GM12874 (cell line): Measurements from ENCODE around the gene INTS11.

Experiments used
- TF ChIP-seq, protein P1 (sequence below): IDR thresholded peaks from 2 replicates; pipeline ENCODE4 v1.5.1; 2011; ENCODE audit warnings: low read depth, mild to moderate bottlenecking, control low read depth, low read length, moderate library complexity; ENCODE audit not compliant: insufficient read depth

INTS11 gene

DNA sequence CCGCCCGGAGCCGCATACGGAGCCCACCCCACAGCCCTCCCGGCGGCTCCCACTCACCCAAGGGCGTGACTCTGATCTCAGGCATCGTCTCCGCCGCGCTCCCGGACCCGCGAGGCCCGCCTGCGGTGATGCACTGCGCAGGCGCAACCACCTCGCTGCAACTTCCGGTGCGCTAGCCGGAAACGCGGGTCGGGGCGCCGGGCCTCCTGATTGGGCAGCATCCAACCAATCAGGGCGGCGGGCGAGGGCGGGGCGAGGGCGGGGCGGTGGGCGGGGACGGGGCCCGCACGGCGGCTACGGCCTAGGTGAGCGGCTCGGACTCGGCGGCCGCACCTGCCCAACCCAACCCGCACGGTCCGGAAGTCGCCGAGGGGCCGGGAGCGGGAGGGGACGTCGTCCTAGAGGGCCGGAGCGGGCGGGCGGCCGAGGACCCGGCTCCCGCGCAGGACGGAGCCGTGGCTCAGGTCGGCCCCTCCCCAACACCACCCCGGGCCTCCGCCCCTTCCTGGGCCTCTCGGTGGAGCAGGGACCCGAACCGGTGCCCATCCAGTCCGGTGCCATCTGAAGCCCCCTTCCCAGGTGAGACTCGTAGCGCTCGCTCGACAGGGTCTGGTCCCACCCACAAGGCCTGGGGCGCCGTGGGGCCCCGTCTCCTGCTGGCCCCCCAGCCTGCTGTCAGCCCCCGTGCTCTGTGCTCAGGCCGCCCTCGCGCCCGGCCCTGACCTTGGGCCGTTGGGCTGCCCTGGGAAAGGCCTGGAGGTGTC lies at the start of gene INTS11, which contains the start of gene CPTP:
Gene INTS11, minus strand, starts transcription at position 137 of the 764 bp plus-strand sequence. Its CDS starts 52 bp downstream, at position 85.
Gene CPTP, plus strand, starts transcription at position 279 of the 764 bp plus-strand sequence. CDS start 2,109 bp downstream, outside the sequence.
- TF ChIP-seq, protein P1, sequence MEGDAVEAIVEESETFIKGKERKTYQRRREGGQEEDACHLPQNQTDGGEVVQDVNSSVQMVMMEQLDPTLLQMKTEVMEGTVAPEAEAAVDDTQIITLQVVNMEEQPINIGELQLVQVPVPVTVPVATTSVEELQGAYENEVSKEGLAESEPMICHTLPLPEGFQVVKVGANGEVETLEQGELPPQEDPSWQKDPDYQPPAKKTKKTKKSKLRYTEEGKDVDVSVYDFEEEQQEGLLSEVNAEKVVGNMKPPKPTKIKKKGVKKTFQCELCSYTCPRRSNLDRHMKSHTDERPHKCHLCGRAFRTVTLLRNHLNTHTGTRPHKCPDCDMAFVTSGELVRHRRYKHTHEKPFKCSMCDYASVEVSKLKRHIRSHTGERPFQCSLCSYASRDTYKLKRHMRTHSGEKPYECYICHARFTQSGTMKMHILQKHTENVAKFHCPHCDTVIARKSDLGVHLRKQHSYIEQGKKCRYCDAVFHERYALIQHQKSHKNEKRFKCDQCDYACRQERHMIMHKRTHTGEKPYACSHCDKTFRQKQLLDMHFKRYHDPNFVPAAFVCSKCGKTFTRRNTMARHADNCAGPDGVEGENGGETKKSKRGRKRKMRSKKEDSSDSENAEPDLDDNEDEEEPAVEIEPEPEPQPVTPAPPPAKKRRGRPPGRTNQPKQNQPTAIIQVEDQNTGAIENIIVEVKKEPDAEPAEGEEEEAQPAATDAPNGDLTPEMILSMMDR, result no peak

- TF ChIP-seq, protein P1, result no peak
Observed at GRCh38 chr1:1373815-1374588, 49.5 kb upstream of the INTS11 start.

DNA sequence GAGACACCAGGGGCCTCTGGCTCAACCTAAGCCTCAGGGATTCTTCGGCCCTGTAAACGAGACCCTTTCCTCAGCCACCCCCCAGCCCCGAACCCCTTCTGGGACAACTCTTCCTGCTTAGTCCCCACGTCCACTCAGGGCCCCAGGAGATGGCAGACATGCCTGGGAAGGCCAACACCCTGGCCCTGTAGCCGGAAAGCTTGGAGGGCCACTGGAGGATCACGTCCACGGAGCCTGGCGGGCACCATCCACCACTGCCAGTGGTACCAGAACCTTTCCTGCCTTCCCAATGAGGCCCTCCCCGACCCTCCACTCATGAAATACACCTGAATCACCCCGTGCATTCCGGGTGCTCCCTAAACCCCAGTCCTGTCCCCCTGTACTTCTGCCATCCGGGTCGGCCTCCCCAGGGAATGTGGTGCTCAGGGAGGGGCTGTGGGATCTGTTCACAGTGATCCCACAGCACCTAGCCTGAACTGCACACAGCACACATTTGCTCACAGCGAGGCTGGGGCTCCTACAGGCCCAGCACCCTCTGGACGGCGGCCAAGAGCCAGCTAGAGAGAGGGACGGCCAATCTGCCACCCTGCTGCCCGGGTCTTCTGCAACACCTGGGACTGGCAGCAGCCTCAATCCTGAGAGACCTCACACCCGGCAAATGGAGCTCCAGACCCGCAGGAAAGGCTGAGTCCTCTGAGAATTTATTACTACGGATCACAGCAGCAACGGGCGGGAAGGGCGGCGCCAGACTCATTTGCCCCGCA lies 48.8 kb upstream of the INTS11 start:
- TF ChIP-seq, protein P1, result no peak

DNA sequence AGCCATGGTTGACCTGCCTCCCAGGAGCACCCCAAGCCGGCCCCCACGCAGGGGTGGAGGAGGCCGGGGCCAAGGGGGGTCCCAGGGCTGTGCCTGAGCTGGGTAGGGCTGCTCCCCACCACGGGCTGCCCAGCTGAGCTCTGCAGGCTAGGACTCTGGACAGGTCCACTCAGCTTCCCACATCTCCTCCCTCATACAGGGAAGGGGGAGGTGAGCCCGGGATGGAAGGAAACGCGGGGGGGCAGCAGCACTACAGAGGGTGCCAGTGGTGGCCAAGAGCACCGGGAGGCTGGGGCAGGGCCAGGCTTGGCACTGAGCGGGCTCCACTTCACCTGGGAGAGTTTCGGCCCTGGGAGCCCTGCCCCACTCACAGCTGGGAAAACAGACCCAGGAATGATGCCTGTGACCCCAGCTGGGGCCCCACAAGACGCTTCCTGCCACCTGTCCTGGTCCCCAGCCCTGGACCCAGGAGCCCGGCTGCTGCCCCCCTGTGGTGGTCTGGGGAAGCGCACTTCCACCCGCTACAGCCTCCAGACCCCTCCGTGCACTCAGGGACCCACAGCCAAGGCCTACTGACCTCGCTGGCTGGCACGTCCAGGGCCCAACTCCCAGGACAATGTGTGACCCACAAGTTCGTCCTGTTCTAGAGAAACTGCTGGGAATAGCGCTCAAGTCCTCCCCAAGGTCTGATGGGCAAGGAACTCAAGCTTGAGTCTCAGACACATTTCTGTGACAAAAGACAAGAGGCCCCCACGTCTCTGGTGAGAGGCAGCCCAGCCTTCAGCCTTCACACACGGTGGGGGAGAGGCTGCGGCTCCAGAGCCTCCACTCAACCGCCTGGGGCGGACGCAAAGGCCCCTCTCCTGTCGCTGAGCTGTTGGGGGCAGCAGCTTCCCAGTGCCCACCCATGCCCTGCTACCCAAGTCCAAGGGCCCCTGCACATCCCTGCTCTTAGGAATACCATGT lies 47.6 kb upstream of the INTS11 start:
- TF ChIP-seq, protein P1, result peak; percentile 97

GRCh38 chr1:1371364-1371745 lies 46.9 kb upstream of the INTS11 start:
- TF ChIP-seq, protein P1, result no peak

DNA sequence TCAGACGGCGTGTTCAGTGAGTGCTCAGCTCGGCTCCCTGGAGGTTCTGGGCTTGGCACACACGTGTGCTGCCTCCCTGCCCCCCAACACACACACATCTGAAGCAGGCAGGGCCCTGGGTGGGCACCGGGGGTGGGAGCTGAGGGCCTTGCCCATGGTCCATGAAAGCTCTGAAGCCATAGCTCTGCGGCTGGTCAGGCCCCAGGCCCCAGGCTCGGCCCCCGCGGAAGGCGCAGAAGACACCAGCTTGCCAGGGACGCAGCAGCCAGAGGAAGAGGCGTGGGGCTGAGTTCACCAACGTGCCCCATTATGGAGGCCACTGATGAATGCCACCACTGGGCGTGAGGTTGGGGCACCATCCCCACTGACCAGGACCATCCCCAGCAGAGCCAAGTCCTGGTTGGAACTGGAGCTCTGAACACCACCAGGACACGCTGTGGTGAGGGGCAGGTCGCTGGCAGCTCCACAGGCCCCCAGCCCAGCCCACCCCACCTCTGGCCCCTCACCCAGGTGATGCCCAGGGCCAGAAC lies 46.4 kb upstream of the INTS11 start:
- TF ChIP-seq, protein P1, result no peak
